GM23338 (cell line): ENCODE measurements around the gene PPIF. TPM values are rescaled to one million over a fixed set of nuclear protein-coding genes. Genes with fewer than 3 reads are reported as not detected.

Experiments
- ATAC-seq: fragments of 200-7000 bp; cut with Tn5 transposase; 3 replicates; pipeline ENCODE4 v1.9.1; 2020
- DNase-seq: peaks from one replicate; pipeline ENCODE4 v3.0.0-alpha.2; 2015; ENCODE audit warnings: low spot score
- H2AFZ ChIP-seq: fragments of 200-600 bp; sonication (generic); 2 replicates; pipeline ENCODE4 v1.8.0; 2016; ENCODE audit warnings: antibody characterized with exemption, mild to moderate bottlenecking, moderate library complexity
- H3F3A ChIP-seq: fragments of 200-600 bp; sonication (generic); replicated peaks from 2 replicates; pipeline ENCODE4 v1.8.0; 2017; ENCODE audit warnings: antibody characterized with exemption, mixed run types, low read depth
- H3K27ac ChIP-seq: fragments of 200-600 bp; sonication (generic); 2 replicates; pipeline ENCODE4 v1.6.1; 2016; ENCODE audit warnings: low read depth
- H3K27me3 ChIP-seq: fragments of 200-600 bp; sonication (generic); 2 replicates; pipeline ENCODE4 v1.8.0; 2016; ENCODE audit warnings: mild to moderate bottlenecking, mixed run types, moderate library complexity; ENCODE audit not compliant: insufficient read depth
- H3K36me3 ChIP-seq: fragments of 200-600 bp; sonication (generic); 2 replicates; pipeline ENCODE4 v1.8.0; 2016; ENCODE audit warnings: mild to moderate bottlenecking; ENCODE audit not compliant: insufficient read depth
- H3K4me1 ChIP-seq: fragments of 200-600 bp; sonication (generic); 2 replicates; pipeline ENCODE4 v1.8.0; 2016; ENCODE audit warnings: mild to moderate bottlenecking, moderate library complexity; ENCODE audit not compliant: insufficient read depth
- H3K4me2 ChIP-seq: fragments of 200-600 bp; sonication (generic); 2 replicates; pipeline ENCODE4 v1.7.1; 2017; ENCODE audit warnings: mixed run types
- H3K4me3 ChIP-seq: fragments of 200-600 bp; sonication (generic); 2 replicates; pipeline ENCODE4 v1.6.1; 2016; ENCODE audit warnings: mixed run types
- H3K79me2 ChIP-seq: fragments of 200-600 bp; sonication (generic); replicated peaks from 2 replicates; pipeline ENCODE4 v1.8.0; 2017; ENCODE audit warnings: mild to moderate bottlenecking; ENCODE audit not compliant: insufficient read depth
- H3K9me2 ChIP-seq: fragments of 200-600 bp; sonication (generic); 2 replicates; pipeline ENCODE4 v1.8.0; 2017; ENCODE audit not compliant: insufficient read depth
- H4K20me1 ChIP-seq: fragments of 200-600 bp; sonication (generic); replicated peaks from 2 replicates; pipeline ENCODE4 v1.8.0; 2017; ENCODE audit warnings: mild to moderate bottlenecking; ENCODE audit not compliant: insufficient read depth
- H3K27ac Mint-ChIP-seq: 2 replicates; pipeline ENCODE4 v1.8.0; 2020; ENCODE audit warnings: inconsistent platforms, mild to moderate bottlenecking, moderate library complexity, mixed read lengths
- H3K27me3 Mint-ChIP-seq: 3 replicates; pipeline ENCODE4 v1.8.0; 2022; ENCODE audit warnings: low read depth, mild to moderate bottlenecking, moderate library complexity, mixed read lengths, inconsistent platforms; ENCODE audit not compliant: insufficient read depth, poor library complexity
- H3K36me3 Mint-ChIP-seq: 3 replicates; pipeline ENCODE4 v1.8.0; 2021; ENCODE audit warnings: low read depth, mild to moderate bottlenecking, inconsistent platforms, moderate library complexity, mixed read lengths
- H3K4me1 Mint-ChIP-seq: 3 replicates; pipeline ENCODE4 v1.8.0; 2020; ENCODE audit warnings: mild to moderate bottlenecking, inconsistent platforms, mixed read lengths
- H3K4me3 Mint-ChIP-seq: 3 replicates; pipeline ENCODE4 v1.8.0; 2021; ENCODE audit warnings: moderate library complexity, mild to moderate bottlenecking, inconsistent platforms, mixed read lengths
- H3K9me3 Mint-ChIP-seq: 3 replicates; pipeline ENCODE4 v1.8.0; 2020; ENCODE audit warnings: moderate library complexity, mild to moderate bottlenecking, inconsistent platforms, mixed read lengths
- CREB1 ChIP-seq: fragments of 250-450 bp; sonication (Bioruptor Pico); IDR thresholded peaks from 2 replicates; pipeline ENCODE4 v1.5.0; 2020; ENCODE audit warnings: low read depth, mild to moderate bottlenecking, moderate library complexity
- CTCF ChIP-seq, 2 experiments: fragments of 200-600 bp in 1 of 2; sonication (generic) in 1 of 2; conservative IDR thresholded peaks; 2 replicates each; pipeline versions ENCODE4 v1.5.1 to v1.6.1; 2016 to 2017; ENCODE audit warnings: antibody characterized with exemption in 2 of 2, low read depth in 2 of 2, mild to moderate bottlenecking in 2 of 2, moderate library complexity in 1 of 2
- ETS1 ChIP-seq: IDR thresholded peaks from 2 replicates; pipeline ENCODE4 v1.6.1; 2016; ENCODE audit warnings: antibody characterized with exemption
- EZH2 ChIP-seq: fragments of 200-600 bp; sonication (generic); IDR thresholded peaks from one replicate; pipeline ENCODE4 v1.8.0; 2017; ENCODE audit warnings: antibody characterized with exemption, mild to moderate bottlenecking, low read depth; ENCODE audit not compliant: unreplicated experiment
- EZH2phosphoT487 ChIP-seq: fragments of 200-600 bp; sonication (generic); IDR thresholded peaks from one replicate; pipeline ENCODE4 v1.8.1; 2018; ENCODE audit warnings: antibody characterized with exemption; ENCODE audit not compliant: unreplicated experiment
- NANOG ChIP-seq: IDR thresholded peaks from 2 replicates; pipeline ENCODE4 v1.6.1; 2016; ENCODE audit warnings: antibody characterized with exemption, borderline replicate concordance
- STAT1 ChIP-seq: IDR thresholded peaks from one replicate; pipeline ENCODE4 v1.6.1; 2016; ENCODE audit warnings: antibody characterized with exemption; ENCODE audit not compliant: unreplicated experiment
- ZNF114 ChIP-seq: fragments of 250-450 bp; sonication (Bioruptor Pico); IDR thresholded peaks from 2 replicates; pipeline ENCODE4 v1.5.0; 2020; ENCODE audit warnings: mild to moderate bottlenecking, moderate library complexity
- ZNF331 ChIP-seq: fragments of 250-450 bp; sonication (Bioruptor Pico); IDR thresholded peaks from 2 replicates; pipeline ENCODE4 v1.5.0; 2020; ENCODE audit warnings: low read depth, mild to moderate bottlenecking, moderate library complexity
- polyA plus RNA-seq: library from polyadenylated mRNA; unstranded; fragments of >200 nt; fragmentation: Nextera tagmentation; extraction: Ambion mirVana; gene quantifications from 2 replicates; pipeline ENCODE4 v1.2.1, GENCODE V29; 2016
- total RNA-seq: library from RNA; depleted of rRNA; stranded (reverse); fragments of >200 nt; shearing (Covaris generic); gene quantifications from 2 replicates; pipeline ENCODE4 v1.2.3, GENCODE V29; 2014
- TF ChIP-seq, protein P1 (sequence below): IDR thresholded peaks from one replicate; pipeline ENCODE4 v1.6.1; 2018; ENCODE audit warnings: antibody characterized with exemption; ENCODE audit not compliant: unreplicated experiment

PPIF gene
- total and polyA plus RNA-seq, 2 experiments from 2014 or later, result 32.1 to 43.6 TPM

GRCh38 chr10:79348640-79348988, 1.3 kb downstream of the PPIF start:
- H3K4me3 Mint-ChIP-seq, result peak overlapping the region; percentile 81

GRCh38 chr10:79349072-79349491, 1.8 kb downstream of the PPIF start:
- peaks cover 7% of the 10 kb centered on the region for H3K4me1 ChIP-seq
- Mint-ChIP-seq H3K36me3 (peaks cover 49% of the 10 kb centered on the region), H3K4me3 (peak overlapping the region; percentile 81), H3K27me3 (peaks cover 2% of the 10 kb centered on the region), H3K27ac (no peak overlapping the region), H3K9me3 (no peaks in the 10 kb centered on the region), H3K4me1 (peaks cover 11% of the 10 kb centered on the region; the same call in 1 of the 3 replicates)
- H3F3A ChIP-seq, result peaks cover 7% of the 10 kb centered on the region
- H3K79me2 ChIP-seq, result peaks cover 11% of the 10 kb centered on the region
- no peaks in the 10 kb centered on the region; the same call in 1 of the 2 replicates for H3K36me3 ChIP-seq
- no peak overlapping the region for H2AFZ ChIP-seq
- no peak overlapping the region; the same call in 1 of the 2 replicates for H3K4me2 ChIP-seq
- peaks cover 16% of the 10 kb centered on the region; the same call in 1 of the 2 replicates for H4K20me1 ChIP-seq
- no peaks in the 10 kb centered on the region for H3K27me3 ChIP-seq
- no peaks in the 10 kb centered on the region for H3K9me2 ChIP-seq
- DNase-seq, result no peak
- no peak for ATAC-seq
- H3K4me3 ChIP-seq, result no peak overlapping the region
- no peak overlapping the region for H3K27ac ChIP-seq
- TF ChIP-seq EZH2phosphoT487 (no peak), CREB1 (no peak), EZH2 (no peak), ZNF114 (no peak), STAT1 (no peak), CTCF (conservative IDR thresholded peaks at IDR 0.05; ENCODE audit: low read depth in 2 of 2) (no peak), ZNF331 (CRISPR knock-in tag) (no peak), ETS1 (no peak), NANOG (no peak)
- TF ChIP-seq, protein P1, sequence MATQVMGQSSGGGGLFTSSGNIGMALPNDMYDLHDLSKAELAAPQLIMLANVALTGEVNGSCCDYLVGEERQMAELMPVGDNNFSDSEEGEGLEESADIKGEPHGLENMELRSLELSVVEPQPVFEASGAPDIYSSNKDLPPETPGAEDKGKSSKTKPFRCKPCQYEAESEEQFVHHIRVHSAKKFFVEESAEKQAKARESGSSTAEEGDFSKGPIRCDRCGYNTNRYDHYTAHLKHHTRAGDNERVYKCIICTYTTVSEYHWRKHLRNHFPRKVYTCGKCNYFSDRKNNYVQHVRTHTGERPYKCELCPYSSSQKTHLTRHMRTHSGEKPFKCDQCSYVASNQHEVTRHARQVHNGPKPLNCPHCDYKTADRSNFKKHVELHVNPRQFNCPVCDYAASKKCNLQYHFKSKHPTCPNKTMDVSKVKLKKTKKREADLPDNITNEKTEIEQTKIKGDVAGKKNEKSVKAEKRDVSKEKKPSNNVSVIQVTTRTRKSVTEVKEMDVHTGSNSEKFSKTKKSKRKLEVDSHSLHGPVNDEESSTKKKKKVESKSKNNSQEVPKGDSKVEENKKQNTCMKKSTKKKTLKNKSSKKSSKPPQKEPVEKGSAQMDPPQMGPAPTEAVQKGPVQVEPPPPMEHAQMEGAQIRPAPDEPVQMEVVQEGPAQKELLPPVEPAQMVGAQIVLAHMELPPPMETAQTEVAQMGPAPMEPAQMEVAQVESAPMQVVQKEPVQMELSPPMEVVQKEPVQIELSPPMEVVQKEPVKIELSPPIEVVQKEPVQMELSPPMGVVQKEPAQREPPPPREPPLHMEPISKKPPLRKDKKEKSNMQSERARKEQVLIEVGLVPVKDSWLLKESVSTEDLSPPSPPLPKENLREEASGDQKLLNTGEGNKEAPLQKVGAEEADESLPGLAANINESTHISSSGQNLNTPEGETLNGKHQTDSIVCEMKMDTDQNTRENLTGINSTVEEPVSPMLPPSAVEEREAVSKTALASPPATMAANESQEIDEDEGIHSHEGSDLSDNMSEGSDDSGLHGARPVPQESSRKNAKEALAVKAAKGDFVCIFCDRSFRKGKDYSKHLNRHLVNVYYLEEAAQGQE, result no peak

More at GRCh38 chr10:79348640-79348988, 1.3 kb downstream of the PPIF start:
- peaks cover 11% of the 10 kb centered on the region; the same call in 1 of the 3 replicates for H3K4me1 Mint-ChIP-seq
- Histone ChIP-seq H3K36me3 (no peaks in the 10 kb centered on the region; the same call in 1 of the 2 replicates), H3K27ac (no peak overlapping the region), H3K4me3 (peak overlapping the region; percentile 75), H3K4me1 (peaks cover 7% of the 10 kb centered on the region), H3K79me2 (peaks cover 11% of the 10 kb centered on the region), H2AFZ (no peak overlapping the region), H3K9me2 (no peaks in the 10 kb centered on the region), H4K20me1 (peaks cover 16% of the 10 kb centered on the region; the same call in 1 of the 2 replicates), H3K4me2 (peak overlapping the region; percentile 86), H3K27me3 (no peaks in the 10 kb centered on the region), H3F3A (peaks cover 7% of the 10 kb centered on the region)
- no peaks in the 10 kb centered on the region for H3K9me3 Mint-ChIP-seq
- ATAC-seq (no peak), DNase-seq (no peak)
- H3K27me3 Mint-ChIP-seq, result peaks cover 2% of the 10 kb centered on the region
- H3K36me3 Mint-ChIP-seq, result peaks cover 44% of the 10 kb centered on the region
- H3K27ac Mint-ChIP-seq, result no peak overlapping the region
- TF ChIP-seq STAT1, result no peak
